Adipocyte (in vitro differentiated cells): Measurements from ENCODE around the gene SMARCA2.

Experiments used
- DNase-seq: peaks from one replicate; pipeline ENCODE4 v3.0.0-alpha.2; 2015; ENCODE audit warnings: low read depth
- H3K27me3 ChIP-seq: replicated peaks from 2 replicates; pipeline ENCODE4 v1.7.0; 2013; ENCODE audit warnings: mild to moderate bottlenecking, low read length, moderate library complexity; ENCODE audit not compliant: control insufficient read depth, insufficient read depth
- H3K36me3 ChIP-seq: 2 replicates; pipeline ENCODE4 v1.7.0; 2013; ENCODE audit warnings: low read length, mild to moderate bottlenecking, moderate library complexity; ENCODE audit not compliant: control insufficient read depth, insufficient read depth, severe bottlenecking
- H3K4me1 ChIP-seq: 2 replicates; pipeline ENCODE4 v1.7.0; 2013; ENCODE audit warnings: mild to moderate bottlenecking, low read length, moderate library complexity; ENCODE audit not compliant: control insufficient read depth, insufficient read depth
- H3K4me3 ChIP-seq: 2 replicates; pipeline ENCODE4 v1.7.0; 2013; ENCODE audit warnings: mild to moderate bottlenecking, low read length, moderate library complexity
- H3K9ac ChIP-seq: 2 replicates; pipeline ENCODE4 v1.7.0; 2013; ENCODE audit warnings: mild to moderate bottlenecking, low read length, moderate library complexity
- H3K9me3 ChIP-seq: 2 replicates; pipeline ENCODE4 v1.7.0; 2013; ENCODE audit warnings: mild to moderate bottlenecking, low read length, moderate library complexity; ENCODE audit not compliant: control insufficient read depth

Gene SMARCA2

GRCh38 chr9:2209400-2209799 lies 194.3 kb downstream of the SMARCA2 start:
- peaks cover 3% of the 10 kb centered on the region for H3K4me1 ChIP-seq
- H3K9ac ChIP-seq: no peak overlapping the region
- DNase-seq: no peak
- H3K36me3 ChIP-seq: no peaks in the 10 kb centered on the region
- H3K4me3 ChIP-seq: no peak overlapping the region
- no peaks in the 10 kb centered on the region for H3K27me3 ChIP-seq
- H3K9me3 ChIP-seq: no peaks in the 10 kb centered on the region

GRCh38 chr9:2210201-2210600 lies 195.1 kb downstream of the SMARCA2 start:
- Histone ChIP-seq H3K9me3 (no peaks in the 10 kb centered on the region), H3K9ac (no peak overlapping the region), H3K27me3 (no peaks in the 10 kb centered on the region), H3K4me1 (peaks cover 3% of the 10 kb centered on the region), H3K4me3 (no peak overlapping the region), H3K36me3 (no peaks in the 10 kb centered on the region)
- DNase-seq: no peak

- H3K4me3 ChIP-seq: no peak overlapping the region
- no peaks in the 10 kb centered on the region for H3K9me3 ChIP-seq
- H3K4me1 ChIP-seq: peaks cover 14% of the 10 kb centered on the region
- H3K27me3 ChIP-seq: no peaks in the 10 kb centered on the region
- H3K36me3 ChIP-seq: no peaks in the 10 kb centered on the region
- no peak overlapping the region for H3K9ac ChIP-seq
- no peak for DNase-seq
Measured at GRCh38 chr9:2213830-2214468, 198.8 kb downstream of the SMARCA2 start.

GRCh38 chr9:2214707-2215106 lies 199.6 kb downstream of the SMARCA2 start:
- DNase-seq: no peak
- H3K9ac ChIP-seq: no peak overlapping the region
- no peak overlapping the region for H3K4me3 ChIP-seq

GRCh38 chr9:2215921-2216441 lies 200.8 kb downstream of the SMARCA2 start:
- H3K9ac ChIP-seq: no peak overlapping the region
- no peaks in the 10 kb centered on the region for H3K9me3 ChIP-seq
- no peak for DNase-seq
- no peak overlapping the region for H3K4me3 ChIP-seq
- H3K36me3 ChIP-seq: no peaks in the 10 kb centered on the region
- no peaks in the 10 kb centered on the region for H3K27me3 ChIP-seq
- H3K4me1 ChIP-seq: peaks cover 14% of the 10 kb centered on the region

More at GRCh38 chr9:2214707-2215106, 199.6 kb downstream of the SMARCA2 start:
- Histone ChIP-seq H3K36me3 (no peaks in the 10 kb centered on the region), H3K27me3 (no peaks in the 10 kb centered on the region), H3K4me1 (peaks cover 14% of the 10 kb centered on the region), H3K9me3 (no peaks in the 10 kb centered on the region)

- Histone ChIP-seq H3K27me3 (no peaks in the 10 kb centered on the region), H3K9me3 (no peaks in the 10 kb centered on the region), H3K9ac (no peak overlapping the region), H3K36me3 (no peaks in the 10 kb centered on the region), H3K4me3 (no peak overlapping the region), H3K4me1 (peaks cover 14% of the 10 kb centered on the region)
- DNase-seq: peak; percentile 15
Measured at GRCh38 chr9:2216591-2216990, 201.4 kb downstream of the SMARCA2 start.

GRCh38 chr9:2217540-2217939 lies 202.4 kb downstream of the SMARCA2 start:
- no peak for DNase-seq
- no peak overlapping the region for H3K9ac ChIP-seq
- H3K9me3 ChIP-seq: no peaks in the 10 kb centered on the region
- H3K4me3 ChIP-seq: no peak overlapping the region
- H3K36me3 ChIP-seq: no peaks in the 10 kb centered on the region
- H3K4me1 ChIP-seq: peaks cover 14% of the 10 kb centered on the region
- no peaks in the 10 kb centered on the region for H3K27me3 ChIP-seq

- H3K36me3 ChIP-seq: no peaks in the 10 kb centered on the region
- peaks cover 11% of the 10 kb centered on the region for H3K4me1 ChIP-seq
- DNase-seq: no peak
- H3K4me3 ChIP-seq: no peak overlapping the region
- no peaks in the 10 kb centered on the region for H3K9me3 ChIP-seq
- H3K27me3 ChIP-seq: no peaks in the 10 kb centered on the region
- H3K9ac ChIP-seq: no peak overlapping the region
Measured at GRCh38 chr9:2220036-2220435, 204.9 kb downstream of the SMARCA2 start.

- Histone ChIP-seq H3K27me3 (no peaks in the 10 kb centered on the region), H3K4me3 (no peak overlapping the region), H3K36me3 (no peaks in the 10 kb centered on the region), H3K9ac (no peak overlapping the region), H3K9me3 (no peaks in the 10 kb centered on the region), H3K4me1 (peaks cover 20% of the 10 kb centered on the region)
- DNase-seq: peak; percentile 16
Measured at GRCh38 chr9:2227144-2227867, 212.2 kb downstream of the SMARCA2 start.

- Histone ChIP-seq H3K36me3 (no peaks in the 10 kb centered on the region), H3K9ac (no peak overlapping the region), H3K4me1 (peaks cover 20% of the 10 kb centered on the region), H3K4me3 (no peak overlapping the region), H3K9me3 (no peaks in the 10 kb centered on the region), H3K27me3 (no peaks in the 10 kb centered on the region)
- DNase-seq: no peak
Measured at GRCh38 chr9:2228132-2228531, 213.0 kb downstream of the SMARCA2 start.

- peaks cover 20% of the 10 kb centered on the region for H3K4me1 ChIP-seq
- no peak for DNase-seq
- H3K27me3 ChIP-seq: no peaks in the 10 kb centered on the region
- H3K4me3 ChIP-seq: no peak overlapping the region
- H3K9me3 ChIP-seq: no peaks in the 10 kb centered on the region
- no peaks in the 10 kb centered on the region for H3K36me3 ChIP-seq
- no peak overlapping the region for H3K9ac ChIP-seq
Measured at GRCh38 chr9:2228641-2229040, 213.5 kb downstream of the SMARCA2 start.
